ENCODE results near the gene MYRF. TPM values are rescaled to one million over a fixed set of nuclear protein-coding genes. Genes with fewer than 3 reads are reported as not detected.

The MYRF gene
- total RNA-seq, 2 donors from 2014 or later: 33.2 to 47.5 TPM

GRCh38 chr11:61707574-61707973 lies 44.9 kb upstream of the MYRF start:
- H3K36me3 ChIP-seq (replicated peaks in 1 of 2; ENCODE audit: insufficient read depth in 1 of 2, low read depth in 2 of 2): no peaks in the 10 kb centered on the region
- H3K27ac ChIP-seq: no peak overlapping the region
- H3K27me3 ChIP-seq: no peaks in the 10 kb centered on the region
- H3K9me3 ChIP-seq: no peaks in the 10 kb centered on the region
- intact Hi-C loops (cut with DNase I): no loop called here
- no peak for DNase-seq
- no peak for ATAC-seq
- TF ChIP-seq POLR2A (IDR thresholded peaks at IDR 0.05) (no peak), CTCF (IDR thresholded peaks at IDR 0.05) (no peak)
- no peak overlapping the region for H3K4me3 ChIP-seq
- WGBS, 2 donors: 91 to 94% methylated on average over 9 of the region's 9 CpGs
- H3K4me1 ChIP-seq: no peaks in the 10 kb centered on the region

GRCh38 chr11:61709110-61709509 lies 43.3 kb upstream of the MYRF start:
- H3K9me3 ChIP-seq: no peaks in the 10 kb centered on the region
- no peak overlapping the region for H3K27ac ChIP-seq
- no peaks in the 10 kb centered on the region for H3K4me1 ChIP-seq
- H3K27me3 ChIP-seq: no peaks in the 10 kb centered on the region
- H3K36me3 ChIP-seq (replicated peaks in 1 of 2; ENCODE audit: insufficient read depth in 1 of 2, low read depth in 2 of 2): no peaks in the 10 kb centered on the region
- TF ChIP-seq CTCF (IDR thresholded peaks at IDR 0.05) (no peak), POLR2A (IDR thresholded peaks at IDR 0.05) (no peak)
- WGBS, 2 donors: 93% methylated on average over 3 to 7 of the region's 7 CpGs
- no peak overlapping the region for H3K4me3 ChIP-seq
- intact Hi-C loops (cut with DNase I): no loop called here
- DNase-seq (no peak), ATAC-seq (no peak)

- DNase-seq (no peak), ATAC-seq (no peak)
- H3K27me3 ChIP-seq: no peaks in the 10 kb centered on the region
- intact Hi-C loops (cut with DNase I): no loop called here
- no peaks in the 10 kb centered on the region for H3K36me3 ChIP-seq (replicated peaks in 1 of 2; ENCODE audit: insufficient read depth in 1 of 2, low read depth in 2 of 2)
- TF ChIP-seq CTCF (IDR thresholded peaks at IDR 0.05) (no peak), POLR2A (IDR thresholded peaks at IDR 0.05) (no peak)
- no peaks in the 10 kb centered on the region for H3K9me3 ChIP-seq
- no peaks in the 10 kb centered on the region for H3K4me1 ChIP-seq
- no peak overlapping the region for H3K27ac ChIP-seq
- WGBS, 2 donors: 89 to 92% methylated on average over 4 of the region's 7 CpGs
- H3K4me3 ChIP-seq: no peak overlapping the region
These were observed 42.9 kb upstream of the MYRF start for GRCh38 chr11:61709572-61709971.

GRCh38 chr11:61710019-61710418 lies 42.4 kb upstream of the MYRF start:
- TF ChIP-seq POLR2A (IDR thresholded peaks at IDR 0.05): no peak
- no peak for TF ChIP-seq CTCF (IDR thresholded peaks at IDR 0.05)
- no peaks in the 10 kb centered on the region for H3K27me3 ChIP-seq
- H3K27ac ChIP-seq: no peak overlapping the region
- ATAC-seq: no peak
- H3K9me3 ChIP-seq: no peaks in the 10 kb centered on the region
- no peak for DNase-seq
- H3K4me1 ChIP-seq: no peaks in the 10 kb centered on the region
- no peak overlapping the region for H3K4me3 ChIP-seq
- 87% methylated on average over 4 to 5 of the region's 7 CpGs for WGBS, 2 donors
- H3K36me3 ChIP-seq (replicated peaks in 1 of 2; ENCODE audit: insufficient read depth in 1 of 2, low read depth in 2 of 2): no peaks in the 10 kb centered on the region
- intact Hi-C loops (cut with DNase I): no loop called here

- Histone ChIP-seq H3K27ac (no peak overlapping the region), H3K27me3 (no peaks in the 10 kb centered on the region), H3K4me1 (no peaks in the 10 kb centered on the region), H3K36me3 (replicated peaks in 1 of 2; ENCODE audit: insufficient read depth in 1 of 2, low read depth in 2 of 2) (no peaks in the 10 kb centered on the region), H3K4me3 (no peak overlapping the region), H3K9me3 (no peaks in the 10 kb centered on the region)
- no peak for TF ChIP-seq CTCF (IDR thresholded peaks at IDR 0.05)
- WGBS, 2 donors: 86 to 92% methylated on average over 14 of the region's 14 CpGs
- intact Hi-C loops (cut with DNase I): no loop called here
- ATAC-seq: no peak
- DNase-seq: no peak
These were observed 41.4 kb upstream of the MYRF start for GRCh38 chr11:61711037-61711436.
